HG02759 (cell line): Measurements from ENCODE around the gene SLC27A6.
"Not testable (repeated sequence)": the region's sequence is repeated elsewhere in the genome, so short reads cannot be mapped to it uniquely, and the experiment has no call there.

Experiments used
- ATAC-seq: cut with Tn5 transposase; IDR thresholded peaks from one replicate; pipeline ENCODE4 v1.9.1; 2021; ENCODE audit warnings: mild to moderate bottlenecking, moderate library complexity; ENCODE audit not compliant: unreplicated experiment

Gene SLC27A6, protein sequence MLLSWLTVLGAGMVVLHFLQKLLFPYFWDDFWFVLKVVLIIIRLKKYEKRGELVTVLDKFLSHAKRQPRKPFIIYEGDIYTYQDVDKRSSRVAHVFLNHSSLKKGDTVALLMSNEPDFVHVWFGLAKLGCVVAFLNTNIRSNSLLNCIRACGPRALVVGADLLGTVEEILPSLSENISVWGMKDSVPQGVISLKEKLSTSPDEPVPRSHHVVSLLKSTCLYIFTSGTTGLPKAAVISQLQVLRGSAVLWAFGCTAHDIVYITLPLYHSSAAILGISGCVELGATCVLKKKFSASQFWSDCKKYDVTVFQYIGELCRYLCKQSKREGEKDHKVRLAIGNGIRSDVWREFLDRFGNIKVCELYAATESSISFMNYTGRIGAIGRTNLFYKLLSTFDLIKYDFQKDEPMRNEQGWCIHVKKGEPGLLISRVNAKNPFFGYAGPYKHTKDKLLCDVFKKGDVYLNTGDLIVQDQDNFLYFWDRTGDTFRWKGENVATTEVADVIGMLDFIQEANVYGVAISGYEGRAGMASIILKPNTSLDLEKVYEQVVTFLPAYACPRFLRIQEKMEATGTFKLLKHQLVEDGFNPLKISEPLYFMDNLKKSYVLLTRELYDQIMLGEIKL

DNA sequence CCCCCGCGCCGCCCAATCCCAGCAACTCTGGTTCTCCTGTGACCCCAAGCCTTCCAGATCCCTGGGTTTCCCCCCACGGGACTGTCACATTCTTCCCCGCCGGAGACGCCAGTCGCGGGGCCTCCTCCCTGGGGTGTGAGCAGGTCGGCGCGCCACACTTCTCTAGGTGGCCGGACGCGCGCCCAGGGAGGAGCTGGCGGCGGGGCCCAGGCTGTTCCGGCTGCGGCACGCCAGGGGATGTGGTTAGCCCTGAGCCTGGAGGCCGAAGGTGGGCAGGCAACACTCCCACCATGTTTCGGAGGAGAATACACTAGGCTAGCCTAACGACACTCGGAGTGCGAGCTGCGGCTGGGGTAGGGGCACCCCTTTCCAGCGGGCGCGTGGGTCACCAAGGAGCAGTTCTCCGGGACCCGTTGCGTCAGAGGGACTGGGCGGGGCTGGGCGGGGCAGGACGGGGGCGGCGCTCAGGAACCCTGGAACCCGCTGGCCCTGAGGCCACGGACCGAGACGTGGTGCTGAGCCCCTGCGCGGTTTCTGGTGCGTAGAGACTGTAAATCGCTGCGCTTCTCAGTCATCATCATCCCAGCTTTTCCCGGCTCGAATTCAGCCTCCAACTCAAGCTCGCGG lies at the start of gene SLC27A6:
SLC27A6 (plus strand) TSS at position 478 of the 627 bp plus-strand sequence. CDS start 650 bp downstream, outside the sequence.
- peak; percentile 66 for ATAC-seq

DNA sequence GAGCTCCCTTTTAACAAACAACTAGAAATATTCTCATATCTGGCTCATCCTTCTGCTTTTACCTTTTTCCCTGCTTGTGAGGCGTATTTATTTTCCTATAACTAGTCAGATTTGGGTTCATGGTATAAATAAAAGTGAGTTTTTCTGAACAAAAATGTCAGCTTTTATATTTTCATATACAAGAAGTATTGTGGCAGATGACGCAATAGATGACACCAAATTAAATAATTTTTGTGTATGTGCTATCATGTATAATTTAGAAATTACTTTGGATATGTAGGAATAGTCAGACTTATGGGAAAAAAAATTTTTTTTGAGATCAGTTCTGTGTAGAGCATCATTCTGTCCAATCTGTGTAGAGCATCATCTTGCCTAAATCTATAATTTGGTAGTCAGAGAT lies 45.7 kb upstream of the SLC27A6 start:
- no peak for ATAC-seq

DNA sequence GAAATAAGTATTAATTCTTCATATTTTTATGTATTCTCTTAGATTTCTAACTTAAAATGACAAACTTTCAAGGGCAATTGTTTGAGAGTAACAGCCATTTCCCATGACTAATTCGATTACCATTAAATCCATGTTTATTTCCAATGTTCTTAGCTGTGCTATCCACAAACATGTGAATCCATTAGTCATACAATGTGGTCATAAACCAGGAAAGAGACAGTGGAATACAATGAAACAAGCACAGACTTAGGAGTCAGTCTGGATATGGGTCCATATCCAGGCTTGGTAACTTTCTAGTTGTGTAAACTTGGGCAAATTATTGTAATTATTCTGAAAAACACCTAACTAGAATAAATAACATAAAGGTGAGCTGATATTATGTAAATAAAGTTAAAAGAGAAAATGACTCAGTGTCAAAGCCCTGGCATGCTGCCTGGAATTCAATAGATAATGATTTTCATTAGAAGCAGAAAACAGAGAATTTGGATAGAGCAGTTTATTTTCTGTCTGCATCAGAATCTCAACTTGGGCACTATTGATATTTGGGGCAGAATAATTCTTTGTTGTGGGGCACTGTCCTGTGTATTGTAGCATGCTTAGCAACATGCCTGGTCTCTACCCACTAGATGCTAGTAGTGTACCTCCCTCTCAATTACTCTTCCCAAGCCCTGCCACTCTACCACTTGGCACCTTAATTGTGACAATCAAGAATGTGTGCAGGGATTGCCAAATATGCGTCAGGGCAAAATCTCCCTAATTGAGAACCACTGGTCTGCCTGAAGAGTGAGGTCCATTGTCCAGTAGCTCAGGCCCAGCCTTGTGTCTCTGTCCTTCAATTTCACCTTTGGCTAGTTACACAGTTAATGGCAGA lies 44.7 kb upstream of the SLC27A6 start:
- ATAC-seq, result no peak

DNA sequence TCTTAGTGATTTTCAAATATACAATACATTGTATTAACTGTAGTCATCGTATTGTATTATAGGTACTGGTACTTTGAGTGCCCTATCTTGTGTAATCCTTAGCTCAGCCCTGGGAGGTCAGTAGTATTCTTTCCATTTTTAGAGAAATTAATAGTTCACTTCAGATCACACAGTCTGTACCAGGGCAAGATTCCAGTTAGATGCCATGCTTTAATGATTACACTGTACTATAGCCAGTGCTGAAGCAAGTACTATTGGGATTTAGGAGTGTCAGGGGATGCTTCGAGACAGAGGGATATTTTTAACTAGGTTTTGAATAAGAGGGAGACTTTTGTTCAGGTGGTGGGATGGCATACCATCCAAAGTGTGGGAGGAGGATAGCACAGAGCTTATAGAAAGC lies 41.0 kb upstream of the SLC27A6 start:
- ATAC-seq, result no peak

DNA sequence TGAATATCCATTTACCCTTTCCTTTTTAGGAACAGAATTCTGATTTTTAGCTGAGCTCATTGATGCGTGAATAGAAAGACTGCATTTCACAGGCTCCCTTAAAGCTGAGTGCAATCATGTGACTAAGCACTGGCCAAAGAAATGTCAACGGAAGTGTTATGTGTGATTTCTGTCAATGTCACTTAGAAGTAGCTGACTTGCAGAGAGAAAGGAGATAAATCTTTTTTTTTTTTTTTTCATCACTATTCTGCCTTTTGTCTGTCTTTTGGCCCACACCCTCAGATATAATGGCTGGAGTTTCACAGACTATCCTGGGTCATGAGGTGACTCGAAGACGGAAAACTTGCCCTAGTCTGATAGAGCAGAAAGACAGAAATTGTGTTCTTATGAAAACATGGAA lies 39.3 kb upstream of the SLC27A6 start:
- no peak for ATAC-seq

DNA sequence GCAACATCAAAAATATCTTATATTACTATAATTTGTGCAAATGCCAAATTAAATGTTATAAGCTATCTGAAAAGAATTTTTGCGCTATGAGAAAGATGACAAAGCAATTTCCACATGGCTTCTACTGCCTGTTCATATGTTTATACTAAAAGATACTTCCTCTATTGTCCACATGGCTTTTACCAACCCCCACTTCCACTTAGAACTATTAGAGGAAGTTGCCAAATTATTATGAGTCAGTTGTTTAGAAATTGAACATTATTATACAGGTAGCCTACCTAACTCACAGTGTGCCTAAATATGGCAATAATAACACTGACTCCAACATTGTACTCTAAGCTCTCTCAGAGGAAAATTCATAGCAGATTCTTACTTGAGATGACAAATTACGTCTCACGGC lies 37.6 kb upstream of the SLC27A6 start:
- ATAC-seq, result no peak

DNA sequence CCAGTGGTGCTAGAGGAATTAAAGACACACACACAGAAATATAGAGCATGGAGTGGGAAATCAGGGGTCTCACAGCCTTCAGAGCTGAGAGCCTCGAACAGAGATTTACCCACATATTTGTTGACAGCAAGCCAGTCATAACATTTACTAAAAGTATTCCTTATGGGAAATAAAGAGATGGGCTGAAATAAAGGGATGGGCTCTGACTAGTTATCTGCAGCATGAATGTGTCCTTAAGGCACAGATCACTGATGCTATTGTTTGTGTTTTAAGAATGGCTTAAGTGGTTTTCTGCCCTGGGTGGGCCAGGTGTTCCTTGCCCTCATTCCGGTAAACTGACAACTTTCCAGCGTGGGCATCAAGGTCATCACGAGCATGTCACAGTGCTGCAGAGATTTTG lies 33.1 kb upstream of the SLC27A6 start:
- ATAC-seq, result not testable (repeated sequence)

DNA sequence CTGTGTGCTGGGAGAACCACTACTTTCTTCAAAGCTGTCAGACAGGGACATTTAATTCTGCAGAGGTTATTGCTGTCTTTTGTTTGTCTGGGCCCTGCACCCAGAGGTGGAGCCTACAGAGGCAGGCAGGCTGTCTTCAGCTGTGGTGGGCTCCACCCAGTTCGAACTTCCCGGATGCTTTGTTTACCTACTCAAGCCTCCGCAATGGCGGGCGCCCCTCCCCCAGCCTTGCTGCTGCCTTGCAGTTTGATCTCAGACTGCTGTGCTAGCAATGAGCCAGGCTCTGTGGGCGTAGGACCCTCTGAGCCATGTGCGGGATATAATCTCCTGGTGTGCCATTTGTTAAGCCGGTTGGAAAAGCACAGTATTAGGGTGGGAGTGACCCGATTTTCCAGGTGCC lies 22.2 kb upstream of the SLC27A6 start:
- not testable (repeated sequence) for ATAC-seq

DNA sequence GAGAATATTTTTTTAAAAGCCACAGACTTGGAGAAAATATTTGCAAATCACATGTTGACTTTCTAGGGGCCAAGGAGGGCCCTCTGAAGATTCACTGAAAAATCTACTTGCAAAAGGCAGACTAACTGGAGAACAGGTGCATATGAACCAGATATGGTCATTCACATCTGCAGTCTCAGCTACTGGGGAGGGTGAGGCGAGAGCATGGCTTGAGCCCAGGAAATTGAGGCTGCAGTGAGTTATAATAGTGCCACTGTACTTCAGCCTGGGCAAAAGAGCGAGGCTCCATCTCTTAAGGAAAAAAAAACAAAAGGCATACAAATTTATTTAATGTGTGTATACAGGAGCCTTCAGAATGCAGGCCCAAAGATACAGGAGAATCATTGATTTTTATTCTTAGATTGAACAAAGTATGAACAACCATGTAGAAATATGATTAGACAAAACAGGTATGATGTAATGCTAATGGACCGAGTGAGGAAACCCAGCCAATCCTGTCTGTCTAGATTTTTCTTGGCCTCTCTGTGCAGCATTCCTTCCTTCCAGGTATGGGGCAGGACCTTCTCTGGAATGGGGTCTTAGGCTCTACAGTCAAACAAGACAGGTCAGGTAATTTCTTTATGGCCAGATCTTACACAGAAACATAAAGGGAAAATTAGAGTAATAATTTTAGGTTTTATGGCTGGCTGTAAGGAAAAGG lies 15.3 kb upstream of the SLC27A6 start:
- no peak for ATAC-seq

DNA sequence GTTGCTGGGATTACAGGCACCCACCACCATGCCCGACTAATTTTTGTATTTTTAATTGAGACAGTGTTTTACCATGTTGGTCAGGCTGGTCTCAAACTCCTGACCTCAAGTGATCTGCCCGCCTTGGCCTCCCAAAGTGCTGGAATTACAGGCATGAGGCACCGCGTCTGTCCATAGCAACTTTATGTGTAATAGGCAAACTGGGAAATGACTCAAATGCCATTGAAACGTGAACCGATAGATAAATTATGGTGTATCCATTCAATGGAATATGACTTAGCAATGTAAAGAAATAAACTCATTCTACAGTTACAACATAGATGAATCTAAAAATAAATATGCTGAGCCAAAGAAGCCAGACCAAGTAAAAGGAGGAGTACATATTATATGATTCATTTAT lies 14.0 kb upstream of the SLC27A6 start:
- ATAC-seq, result not testable (repeated sequence)

DNA sequence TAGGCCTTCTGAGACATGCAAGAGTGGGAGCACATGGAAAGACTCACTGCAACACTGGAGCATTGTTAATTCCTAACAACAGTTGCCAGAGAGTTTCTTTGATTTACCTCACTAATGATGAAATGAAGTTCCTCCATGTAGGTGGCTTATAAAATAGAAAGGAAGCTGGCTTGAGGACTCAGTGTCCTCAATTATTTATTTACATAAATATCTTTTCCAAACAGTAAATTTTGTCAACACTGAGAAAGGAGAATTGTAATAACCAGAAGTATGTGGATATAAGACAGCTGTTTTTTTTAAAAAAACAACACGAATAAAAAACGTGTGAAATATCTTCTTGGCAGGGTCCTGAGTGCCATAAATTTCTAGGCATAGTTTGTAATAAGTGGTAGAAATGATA lies 9.1 kb upstream of the SLC27A6 start:
- no peak for ATAC-seq

DNA sequence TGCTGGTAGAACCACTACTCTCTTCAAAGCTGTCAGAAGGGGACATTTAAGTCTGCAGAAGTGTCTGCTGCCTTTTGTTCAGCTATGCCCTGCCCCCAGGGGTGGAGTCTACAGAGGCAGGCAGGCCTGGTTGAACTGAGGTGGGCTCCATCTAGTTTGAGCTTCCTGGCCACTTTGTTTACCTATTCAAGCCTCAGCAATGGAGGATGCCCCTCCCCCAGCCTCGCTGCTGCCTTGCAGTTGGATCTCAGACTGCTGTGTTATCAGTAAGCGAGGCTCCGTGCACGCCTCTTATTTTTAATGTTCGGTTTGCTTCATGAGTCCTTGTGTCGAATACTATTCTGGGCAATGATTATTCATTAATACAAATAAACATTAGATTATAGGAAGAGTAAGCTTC lies 3.1 kb upstream of the SLC27A6 start:
- no peak for ATAC-seq

DNA sequence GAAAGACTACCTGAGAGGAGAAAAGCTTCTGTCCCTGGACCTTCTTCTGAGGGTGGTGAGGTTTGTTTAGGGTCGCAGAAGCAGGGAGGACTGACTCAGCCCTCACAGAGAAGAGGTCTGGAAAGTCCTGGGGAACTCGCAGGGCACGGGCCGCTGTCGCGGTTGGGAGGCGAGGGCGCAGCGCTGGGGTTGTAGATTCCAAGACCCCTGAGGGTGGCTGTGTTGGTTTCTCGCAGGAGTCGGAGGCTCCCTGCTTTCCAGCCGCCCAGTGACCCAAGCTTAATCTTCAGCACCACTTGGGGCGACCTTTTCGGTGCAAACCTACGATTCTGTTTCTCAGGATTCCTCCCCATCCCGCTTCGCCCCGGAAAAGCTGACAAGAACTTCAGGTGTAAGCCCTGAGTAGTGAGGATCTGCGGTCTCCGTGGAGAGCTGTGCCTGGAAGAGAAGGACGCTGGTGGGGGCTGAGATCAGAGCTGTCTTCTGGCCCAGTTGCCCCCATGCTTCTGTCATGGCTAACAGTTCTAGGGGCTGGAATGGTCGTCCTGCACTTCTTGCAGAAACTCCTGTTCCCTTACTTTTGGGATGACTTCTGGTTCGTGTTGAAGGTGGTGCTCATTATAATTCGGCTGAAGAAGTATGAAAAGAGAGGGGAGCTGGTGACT lies 482 bp downstream of the SLC27A6 start:
- peak; percentile 15 for ATAC-seq

DNA sequence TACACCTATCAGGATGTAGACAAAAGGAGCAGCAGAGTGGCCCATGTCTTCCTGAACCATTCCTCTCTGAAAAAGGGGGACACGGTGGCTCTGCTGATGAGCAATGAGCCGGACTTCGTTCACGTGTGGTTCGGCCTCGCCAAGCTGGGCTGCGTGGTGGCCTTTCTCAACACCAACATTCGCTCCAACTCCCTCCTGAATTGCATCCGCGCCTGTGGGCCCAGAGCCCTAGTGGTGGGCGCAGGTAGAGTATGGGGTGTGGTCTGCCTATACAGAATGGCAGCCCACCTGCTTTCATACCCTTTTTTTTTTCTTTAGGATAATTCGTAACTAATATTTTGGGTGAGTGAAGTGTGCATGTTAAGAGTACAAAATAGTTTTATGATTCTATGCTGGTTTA lies 1.1 kb downstream of the SLC27A6 start:
- no peak for ATAC-seq

DNA sequence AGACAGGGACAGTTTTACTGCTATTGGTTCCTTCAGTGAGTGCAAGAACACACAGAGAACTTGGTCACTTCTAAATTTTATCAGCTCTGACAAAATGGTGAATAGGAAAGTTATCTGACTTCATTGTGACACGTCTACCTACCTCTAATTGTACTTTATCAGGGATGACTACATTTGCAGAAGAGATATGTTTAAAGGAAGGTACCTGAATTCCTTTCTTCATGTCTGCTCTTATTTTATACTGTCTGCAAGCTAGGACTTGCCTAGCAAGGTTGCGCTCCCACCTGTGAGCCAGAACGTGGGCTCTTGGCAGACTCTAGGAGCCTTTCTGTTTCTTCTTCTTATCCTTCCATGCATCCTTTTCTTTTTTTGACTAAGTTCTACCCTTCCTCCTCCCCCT lies 1.6 kb downstream of the SLC27A6 start:
- ATAC-seq, result no peak

DNA sequence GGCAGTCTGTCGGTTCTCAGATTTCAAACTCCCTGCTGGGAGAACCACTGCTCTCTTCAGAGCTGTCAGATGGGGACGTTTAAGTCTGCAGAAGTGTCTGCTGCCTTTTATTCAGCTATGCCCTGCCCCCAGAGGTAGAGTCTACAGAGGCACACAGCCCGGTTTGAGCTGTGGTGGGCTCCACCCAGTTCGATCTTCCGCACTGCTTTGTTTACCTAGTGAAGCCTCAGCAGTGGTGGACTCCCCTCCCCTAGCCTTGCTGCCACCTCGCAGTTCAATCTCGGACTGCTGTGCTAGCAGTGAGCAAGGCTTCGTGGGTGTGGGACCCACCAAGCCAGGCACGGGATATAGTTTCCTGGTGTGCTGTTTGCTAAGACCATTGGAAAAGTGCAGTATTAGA lies 8.0 kb downstream of the SLC27A6 start:
- ATAC-seq, result no peak

DNA sequence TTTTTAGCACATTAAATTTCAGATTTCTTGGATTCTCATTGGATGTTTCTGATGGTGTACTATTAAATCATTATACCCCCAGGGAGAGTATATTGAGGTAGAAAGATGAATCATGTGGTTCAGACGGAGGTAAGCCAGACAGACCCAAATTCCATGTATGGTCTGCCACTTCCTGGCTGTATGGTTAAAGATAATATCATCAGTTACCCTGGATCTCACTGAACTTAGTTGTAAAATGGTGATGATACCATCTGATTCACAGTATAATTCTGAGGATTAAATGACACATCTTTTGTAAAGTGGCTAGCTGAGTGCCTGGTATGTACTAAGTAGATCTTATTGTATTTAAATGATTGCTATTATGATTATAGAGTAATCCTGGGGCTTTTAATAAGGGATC lies 9.3 kb downstream of the SLC27A6 start:
- ATAC-seq, result no peak

DNA sequence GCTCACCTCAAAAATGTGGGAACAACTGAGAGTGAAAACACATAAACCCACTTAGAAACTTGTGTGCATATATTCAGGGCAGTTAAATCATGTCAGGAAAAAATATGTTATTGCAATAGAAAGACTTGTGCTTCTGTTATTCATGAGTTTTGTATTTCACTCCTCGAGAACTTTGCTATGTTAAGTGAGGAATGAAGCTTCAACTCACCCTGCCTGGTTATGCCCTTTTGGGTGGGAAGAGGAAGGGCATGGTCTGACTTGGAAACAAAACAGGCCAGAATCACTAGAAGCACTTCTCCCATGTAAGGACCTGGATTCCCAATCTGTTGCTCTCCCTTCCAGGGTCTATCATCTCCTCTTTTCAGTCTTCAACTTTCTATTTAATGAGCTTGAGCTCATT lies 14.5 kb downstream of the SLC27A6 start:
- no peak for ATAC-seq

DNA sequence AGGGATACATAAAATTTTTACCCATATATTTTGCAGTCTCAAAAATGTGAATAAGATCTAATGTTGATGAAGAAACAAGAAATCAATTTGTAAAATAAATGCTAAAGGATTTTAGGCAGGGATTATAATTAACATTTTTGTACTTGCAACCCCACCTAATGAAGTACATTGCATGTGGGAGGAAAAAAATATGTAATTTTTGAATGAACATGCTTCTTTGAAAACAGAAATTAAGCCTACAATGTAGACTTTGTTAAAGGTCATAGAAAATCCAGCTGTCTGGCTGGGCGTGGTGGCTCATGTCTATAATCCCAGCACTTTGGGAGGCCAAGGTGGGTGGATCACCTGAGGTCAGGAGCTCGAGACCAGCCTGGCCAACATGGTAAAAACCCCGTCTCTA lies 15.6 kb downstream of the SLC27A6 start:
- no peak for ATAC-seq

DNA sequence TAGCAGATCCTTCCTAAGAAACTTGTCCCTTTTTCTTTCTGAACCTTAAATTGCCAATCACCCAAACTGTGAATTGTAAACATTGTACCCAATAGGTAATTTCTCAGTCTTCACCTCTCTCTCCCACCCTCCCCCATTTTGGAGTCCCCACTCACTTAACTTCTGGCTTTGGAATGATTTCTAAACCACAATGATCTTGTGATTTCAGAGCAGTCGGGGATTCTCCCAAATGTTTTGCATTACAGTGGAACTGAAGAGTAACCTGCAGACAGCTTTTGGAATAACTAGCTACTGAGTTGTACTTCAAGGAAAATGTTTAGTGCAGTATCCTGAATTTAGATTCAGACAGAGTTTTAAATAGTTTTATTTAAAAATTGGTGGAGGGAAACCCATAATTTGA lies 19.2 kb downstream of the SLC27A6 start:
- no peak for ATAC-seq
